ENCODE data around the gene C16orf89.
"Not testable (repeated sequence)": the region's sequence is repeated elsewhere in the genome, so short reads cannot be mapped to it uniquely, and the experiment has no call there.

DNA sequence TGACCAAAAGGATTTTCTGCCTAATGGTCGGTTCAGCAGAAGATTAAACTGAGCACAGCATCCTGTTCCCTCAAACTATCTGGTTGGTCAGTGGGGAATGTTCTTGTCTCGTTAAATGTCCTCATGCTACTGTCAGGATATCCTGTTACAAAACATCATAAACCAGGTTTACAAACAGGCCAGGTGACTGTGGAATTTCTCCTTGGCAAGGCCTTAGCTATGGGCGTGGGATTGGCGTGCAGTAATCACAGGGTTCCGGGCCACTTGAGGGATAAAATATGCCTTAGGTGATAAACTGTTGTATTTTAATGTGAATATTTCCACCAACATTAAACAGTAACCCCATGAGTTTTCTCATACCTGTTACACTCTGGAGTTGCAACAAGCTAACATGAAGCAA is 39.3 kb upstream of the C16orf89 start:
- not testable (repeated sequence) for TF ChIP-seq RBBP5 (conservative IDR thresholded peaks at IDR 0.05); RFX5 (IDR thresholded peaks at IDR 0.05; ENCODE audit: low read depth, low read length); MXI1 (IDR thresholded peaks at IDR 0.05; ENCODE audit: low read depth, low read length); CBX3 (IDR thresholded peaks at IDR 0.05; ENCODE audit: borderline replicate concordance, low read depth)
- TF ChIP-seq, protein P1, sequence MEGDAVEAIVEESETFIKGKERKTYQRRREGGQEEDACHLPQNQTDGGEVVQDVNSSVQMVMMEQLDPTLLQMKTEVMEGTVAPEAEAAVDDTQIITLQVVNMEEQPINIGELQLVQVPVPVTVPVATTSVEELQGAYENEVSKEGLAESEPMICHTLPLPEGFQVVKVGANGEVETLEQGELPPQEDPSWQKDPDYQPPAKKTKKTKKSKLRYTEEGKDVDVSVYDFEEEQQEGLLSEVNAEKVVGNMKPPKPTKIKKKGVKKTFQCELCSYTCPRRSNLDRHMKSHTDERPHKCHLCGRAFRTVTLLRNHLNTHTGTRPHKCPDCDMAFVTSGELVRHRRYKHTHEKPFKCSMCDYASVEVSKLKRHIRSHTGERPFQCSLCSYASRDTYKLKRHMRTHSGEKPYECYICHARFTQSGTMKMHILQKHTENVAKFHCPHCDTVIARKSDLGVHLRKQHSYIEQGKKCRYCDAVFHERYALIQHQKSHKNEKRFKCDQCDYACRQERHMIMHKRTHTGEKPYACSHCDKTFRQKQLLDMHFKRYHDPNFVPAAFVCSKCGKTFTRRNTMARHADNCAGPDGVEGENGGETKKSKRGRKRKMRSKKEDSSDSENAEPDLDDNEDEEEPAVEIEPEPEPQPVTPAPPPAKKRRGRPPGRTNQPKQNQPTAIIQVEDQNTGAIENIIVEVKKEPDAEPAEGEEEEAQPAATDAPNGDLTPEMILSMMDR (IDR thresholded peaks at IDR 0.05 in 2 of 3, conservative IDR thresholded peaks at IDR 0.05 in 1 of 3; ENCODE audit: control insufficient read depth in 2 of 3, extremely low read depth in 1 of 3, insufficient read depth in 1 of 3, low read depth in 3 of 3, low read length in 3 of 3): not testable (repeated sequence)

All from GM12878 (cell line).